Colon (tissue), 2 donors: ENCODE results near the gene KDM2B.
"Not testable (repeated sequence)": the region's sequence is repeated elsewhere in the genome, so short reads cannot be mapped to it uniquely, and the experiment has no call there.

Experiments used
- FAIRE-seq: peaks from 2 replicates; lab custom pipeline; 2012; peaks lifted over from hg19 to GRCh38; lab: Jason Lieb, UNC
- donor health status: control.
- donor health status: control.

The KDM2B gene

DNA sequence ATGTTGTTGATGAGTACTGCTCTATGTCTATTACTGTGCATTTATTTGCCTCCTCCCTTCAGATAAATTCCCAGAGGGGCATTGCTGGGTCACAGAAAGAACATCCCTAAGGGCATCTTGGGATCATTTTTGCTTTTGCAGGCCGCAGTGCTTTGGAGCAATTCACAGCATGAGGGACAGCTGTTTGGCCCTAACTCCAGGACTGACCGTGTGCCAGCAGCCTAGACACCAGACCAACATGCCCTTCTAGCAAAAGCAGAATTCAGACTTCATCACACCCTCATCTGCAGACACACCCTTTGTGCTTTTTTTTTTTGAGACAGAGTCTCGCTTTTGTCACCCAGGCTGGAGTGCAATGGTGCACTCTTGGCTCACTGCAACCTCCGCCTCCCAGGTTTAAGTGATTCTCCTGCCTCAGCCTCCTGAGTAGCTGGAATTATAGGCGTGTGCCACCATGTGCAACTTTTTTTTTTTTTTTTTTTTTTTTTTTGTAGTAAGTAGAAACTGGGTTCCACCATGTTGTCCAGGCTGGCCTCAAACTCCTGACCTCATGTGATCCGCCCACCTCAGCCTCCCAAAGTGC, 149.9 kb downstream of the KDM2B start:
- no peak for FAIRE-seq

DNA sequence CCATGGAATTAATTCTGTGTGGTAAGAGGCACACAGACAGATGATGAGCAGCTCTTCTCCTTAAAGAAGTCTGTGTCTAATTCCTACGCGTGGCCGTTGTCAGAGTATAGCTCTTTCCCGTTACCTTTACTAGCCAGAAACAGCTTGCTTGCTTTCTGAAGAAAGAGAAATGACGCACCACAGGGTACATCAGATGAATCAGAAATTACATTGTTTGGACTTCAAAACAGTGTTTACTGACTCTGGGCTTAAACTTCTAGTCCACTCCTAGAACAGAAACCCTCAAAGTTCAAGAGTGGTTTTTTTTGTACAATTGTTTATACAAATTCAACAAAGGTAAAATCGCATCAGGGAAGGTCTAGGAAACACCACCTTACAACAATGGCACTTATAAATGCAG, 151.9 kb downstream of the KDM2B start:
- no peak for FAIRE-seq

DNA sequence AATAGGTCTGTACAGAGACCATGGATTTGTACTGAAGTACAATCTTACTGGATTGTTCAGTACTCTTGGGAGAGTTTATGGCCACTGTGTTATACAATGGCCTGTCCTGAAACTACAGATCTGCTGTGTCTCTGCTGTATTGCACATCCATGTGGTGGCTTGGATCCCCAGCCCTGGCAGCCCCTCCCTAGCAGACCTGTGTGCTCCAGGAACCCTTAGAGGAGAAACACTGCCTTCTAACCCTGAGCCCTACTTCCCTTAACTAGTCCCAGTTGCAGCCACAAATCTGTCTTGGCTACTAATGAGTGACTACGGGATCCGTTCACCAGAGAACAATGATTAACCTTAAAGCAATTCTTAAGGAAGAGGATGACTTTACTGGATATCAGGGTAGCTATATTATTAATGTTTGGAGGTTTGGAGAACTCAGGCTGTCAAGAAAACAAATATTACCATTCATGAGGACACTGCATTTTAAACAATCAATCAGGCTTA, 153.2 kb downstream of the KDM2B start:
- FAIRE-seq = no peak

DNA sequence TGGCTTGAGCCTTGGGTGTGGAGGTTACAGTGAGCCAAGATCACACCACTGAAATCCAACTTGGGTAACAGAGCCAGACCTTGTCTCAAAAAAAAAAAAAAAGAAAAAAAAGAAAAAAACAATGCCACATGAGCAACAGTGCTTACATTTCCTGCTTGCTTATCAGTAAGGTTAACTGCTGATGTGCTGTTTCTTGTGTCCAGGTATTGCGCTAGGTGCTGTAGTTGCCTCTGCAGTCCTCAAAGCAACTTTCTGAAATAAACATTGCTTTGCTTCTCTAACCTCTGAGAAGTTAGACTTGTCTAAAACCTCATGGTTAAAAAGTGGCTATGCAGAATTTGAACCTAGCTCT, 156.2 kb downstream of the KDM2B start:
- no peak for FAIRE-seq

DNA sequence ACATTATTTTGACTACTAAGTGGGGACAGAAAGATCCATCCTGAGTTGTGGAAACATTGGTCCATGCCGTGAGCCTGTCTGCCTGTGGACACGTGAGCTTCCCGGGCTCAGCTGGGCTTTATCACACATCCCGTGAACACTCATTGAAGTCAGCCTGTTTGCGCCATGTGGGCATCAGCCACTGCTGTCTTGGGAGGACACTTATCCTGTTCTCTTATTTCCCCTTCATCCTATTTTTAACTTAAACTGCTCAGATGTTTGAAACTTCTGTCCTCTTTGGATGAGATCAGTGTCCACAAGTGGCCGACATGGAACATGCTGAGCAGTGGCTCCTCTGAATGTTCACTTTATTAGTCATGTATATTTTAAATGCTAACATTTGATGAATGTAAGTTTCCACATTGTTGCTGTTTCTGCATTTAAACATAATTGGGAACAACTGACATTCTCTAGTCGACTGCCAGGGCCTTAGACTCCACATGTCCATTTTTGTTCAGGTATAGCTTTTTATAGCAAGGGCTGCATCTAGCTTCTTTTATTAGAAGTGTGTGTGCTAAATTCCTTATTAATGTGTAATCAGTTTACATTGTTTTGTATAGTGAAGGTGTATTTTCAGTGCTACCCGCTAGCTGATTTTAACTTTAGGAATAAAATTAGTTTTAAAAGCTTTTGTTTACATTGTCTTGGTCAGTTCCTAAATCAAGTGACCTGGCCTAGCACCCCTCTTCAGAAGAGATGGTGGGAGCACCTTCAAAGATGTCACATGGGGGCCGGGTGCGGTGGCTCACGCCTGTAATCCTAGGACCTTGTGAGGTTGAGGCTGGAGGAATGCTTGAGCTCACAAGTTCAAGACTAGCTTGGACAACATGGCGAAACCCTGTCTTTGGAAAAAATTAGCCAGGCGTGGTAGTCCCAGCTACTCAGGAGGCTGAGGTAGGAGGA, 156.9 kb downstream of the KDM2B start:
- FAIRE-seq = no peak

DNA sequence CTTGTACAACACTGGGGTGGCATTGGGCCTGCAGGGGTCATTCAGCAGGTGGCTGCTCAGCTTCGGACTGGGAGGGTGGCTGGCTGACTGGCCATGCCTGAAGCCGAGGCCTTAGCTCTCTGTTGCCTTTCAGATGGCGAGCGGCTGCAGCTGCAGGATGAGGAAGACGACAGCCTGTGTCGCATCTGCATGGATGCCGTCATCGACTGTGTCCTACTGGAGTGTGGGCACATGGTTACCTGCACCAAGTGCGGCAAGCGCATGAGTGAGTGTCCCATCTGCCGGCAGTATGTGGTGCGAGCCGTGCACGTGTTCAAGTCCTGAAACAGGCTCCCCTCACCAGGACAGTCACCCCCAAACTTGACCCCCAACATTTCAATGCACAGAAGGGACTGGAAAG, 157.6 kb downstream of the KDM2B start:
- FAIRE-seq = no peak

DNA sequence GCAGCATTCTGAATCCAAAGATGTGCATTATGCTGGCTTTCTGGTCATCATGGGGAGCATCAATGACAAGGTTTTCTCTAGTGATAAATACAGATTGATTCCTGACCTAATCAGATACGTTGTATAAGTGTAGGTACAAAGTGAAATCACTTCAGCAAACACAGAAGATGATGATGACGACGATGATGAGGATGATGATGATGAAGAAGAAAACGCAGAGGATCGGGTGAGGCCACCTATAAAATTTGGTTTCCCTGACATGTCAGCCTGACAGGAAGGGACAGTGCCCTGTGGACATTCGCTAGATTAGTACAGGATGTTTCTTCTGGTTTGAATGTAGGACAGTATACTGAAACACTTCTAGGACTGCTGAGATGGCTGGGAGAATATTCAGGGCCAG, 160.7 kb downstream of the KDM2B start:
- no peak for FAIRE-seq

DNA sequence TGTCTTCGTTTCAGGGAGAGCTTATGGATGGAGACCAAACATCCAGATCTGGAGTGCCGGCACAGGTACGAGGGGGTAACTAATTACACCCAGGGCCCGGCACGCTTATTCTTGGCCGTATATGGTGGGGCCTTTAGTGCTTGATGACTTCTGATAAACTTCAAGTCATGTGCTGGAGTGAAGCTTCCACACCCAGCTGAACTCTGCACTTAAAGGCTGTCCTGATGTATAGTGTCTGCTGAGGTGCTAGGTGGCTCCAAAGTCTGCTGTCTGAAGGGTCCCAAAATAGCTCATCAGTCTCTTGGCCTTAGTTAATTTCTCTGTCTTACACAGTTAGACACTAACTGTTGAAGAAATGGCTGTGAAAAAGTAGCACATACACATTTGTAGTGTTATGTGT, 163.0 kb downstream of the KDM2B start:
- no peak for FAIRE-seq

DNA sequence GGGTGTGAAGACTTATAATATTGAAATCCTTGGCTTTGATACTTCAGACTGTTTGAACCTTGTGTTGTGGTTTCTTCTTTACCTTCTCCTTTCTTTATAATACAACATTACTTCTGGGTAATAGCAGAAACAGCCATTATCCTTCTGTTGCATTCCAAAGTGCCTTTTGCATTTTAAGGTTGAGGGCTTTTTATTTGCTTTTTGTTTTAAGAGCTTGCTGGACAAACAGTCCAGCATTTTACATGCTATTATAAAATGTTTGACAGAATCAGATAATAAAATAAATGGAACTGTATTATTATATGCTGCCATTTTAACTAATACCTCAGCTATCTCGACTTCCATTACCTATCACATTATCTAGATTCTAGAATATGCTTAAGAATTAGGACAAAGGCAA, 166.9 kb downstream of the KDM2B start:
- no peak for FAIRE-seq

DNA sequence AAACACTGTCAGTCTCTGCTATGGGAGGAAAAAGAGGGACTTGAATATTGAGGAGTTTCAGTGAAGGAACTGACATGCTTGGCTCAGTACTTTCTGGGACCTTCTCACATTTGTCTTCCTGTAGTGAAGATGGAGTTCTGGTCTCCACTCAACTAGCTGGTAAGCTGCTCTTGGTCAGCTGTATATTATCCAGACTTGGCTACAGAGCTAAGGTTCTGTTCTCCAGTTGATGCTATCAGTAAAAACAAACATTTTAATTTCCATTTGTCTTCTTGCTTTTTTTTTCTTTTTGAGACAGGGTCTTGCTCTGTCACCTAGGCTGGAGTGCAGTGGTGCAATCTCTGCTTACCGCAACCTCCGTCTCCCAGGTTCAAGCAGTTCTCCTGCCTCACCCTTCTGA, 175.6 kb downstream of the KDM2B start:
- FAIRE-seq = no peak

DNA sequence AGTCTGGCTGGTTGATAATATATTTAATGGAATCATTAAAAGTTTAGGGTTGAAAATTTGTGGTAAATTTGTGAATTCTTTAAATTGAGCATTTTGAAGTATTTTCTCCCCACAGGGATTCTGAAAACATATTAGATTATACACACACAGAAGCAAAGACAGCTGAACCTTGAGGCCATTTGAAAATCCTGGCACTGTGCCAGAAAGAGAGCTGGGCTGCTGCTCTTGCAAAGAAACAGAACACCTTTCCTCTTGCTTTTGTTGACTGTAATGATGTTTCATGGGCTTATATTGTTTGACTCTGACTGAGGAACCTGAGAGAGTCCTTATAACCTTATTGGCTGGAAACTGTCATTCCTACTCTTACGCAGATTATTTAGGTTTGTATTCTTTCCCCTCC, 176.1 kb downstream of the KDM2B start:
- FAIRE-seq = no peak

DNA sequence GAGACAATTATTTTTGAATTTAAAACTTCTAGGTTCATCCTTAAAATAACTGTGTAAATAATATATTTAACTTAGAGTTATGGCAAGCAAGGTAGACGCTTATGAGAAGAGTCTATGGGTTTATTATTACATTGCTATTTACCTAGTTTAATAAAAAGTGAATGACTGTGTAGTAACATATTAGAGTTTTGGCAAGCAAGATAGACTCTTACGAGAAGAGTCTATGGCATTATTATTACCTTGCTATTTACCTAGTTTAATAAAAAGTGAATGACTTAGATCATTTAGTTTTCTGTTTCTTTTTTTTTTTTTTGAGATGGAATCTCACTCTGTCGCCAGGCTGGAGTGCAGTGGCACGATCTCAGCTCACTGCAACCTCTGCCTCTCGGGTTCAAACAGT, 177.1 kb downstream of the KDM2B start:
- no peak for FAIRE-seq

DNA sequence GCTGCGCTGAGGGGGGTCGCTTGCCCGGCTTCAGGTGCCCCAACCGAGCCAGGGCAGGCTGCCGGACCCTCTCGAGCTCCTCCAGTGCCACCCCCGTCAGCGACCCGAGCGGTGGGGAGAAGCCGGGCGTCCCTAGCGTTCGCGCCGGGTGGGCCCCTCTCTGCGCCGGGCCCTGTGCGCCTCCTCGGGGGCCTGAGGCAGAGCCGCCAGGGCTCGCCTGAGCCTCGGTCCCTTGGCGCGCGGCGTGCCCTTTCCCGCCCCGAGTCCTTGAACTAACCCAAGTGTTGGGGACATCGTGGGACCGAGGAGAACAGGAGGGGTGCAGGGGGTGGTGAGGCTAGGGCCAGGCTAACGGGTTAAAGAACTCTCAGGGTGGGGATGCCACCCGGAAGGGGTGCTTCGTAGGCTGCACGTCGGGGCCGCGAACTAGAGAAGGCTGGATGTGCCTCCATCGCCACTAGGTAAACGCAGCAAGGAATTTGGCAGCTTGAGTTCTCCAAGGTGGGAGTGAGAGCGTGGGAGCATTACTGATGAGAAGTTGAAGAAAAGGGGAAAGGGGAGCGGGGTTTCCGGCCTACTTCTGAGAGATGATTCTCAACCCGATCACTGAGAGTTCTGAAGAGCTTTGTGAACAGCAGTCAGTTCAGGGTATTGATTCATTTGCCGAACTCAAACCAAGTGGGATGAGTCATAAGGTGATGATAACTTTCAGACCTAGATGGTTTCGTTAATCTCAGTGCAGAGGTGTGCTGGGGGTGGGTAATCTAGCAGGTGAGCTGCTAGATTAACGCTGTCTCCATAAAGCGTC, 180.3 kb downstream of the KDM2B start:
- no peak for FAIRE-seq

DNA sequence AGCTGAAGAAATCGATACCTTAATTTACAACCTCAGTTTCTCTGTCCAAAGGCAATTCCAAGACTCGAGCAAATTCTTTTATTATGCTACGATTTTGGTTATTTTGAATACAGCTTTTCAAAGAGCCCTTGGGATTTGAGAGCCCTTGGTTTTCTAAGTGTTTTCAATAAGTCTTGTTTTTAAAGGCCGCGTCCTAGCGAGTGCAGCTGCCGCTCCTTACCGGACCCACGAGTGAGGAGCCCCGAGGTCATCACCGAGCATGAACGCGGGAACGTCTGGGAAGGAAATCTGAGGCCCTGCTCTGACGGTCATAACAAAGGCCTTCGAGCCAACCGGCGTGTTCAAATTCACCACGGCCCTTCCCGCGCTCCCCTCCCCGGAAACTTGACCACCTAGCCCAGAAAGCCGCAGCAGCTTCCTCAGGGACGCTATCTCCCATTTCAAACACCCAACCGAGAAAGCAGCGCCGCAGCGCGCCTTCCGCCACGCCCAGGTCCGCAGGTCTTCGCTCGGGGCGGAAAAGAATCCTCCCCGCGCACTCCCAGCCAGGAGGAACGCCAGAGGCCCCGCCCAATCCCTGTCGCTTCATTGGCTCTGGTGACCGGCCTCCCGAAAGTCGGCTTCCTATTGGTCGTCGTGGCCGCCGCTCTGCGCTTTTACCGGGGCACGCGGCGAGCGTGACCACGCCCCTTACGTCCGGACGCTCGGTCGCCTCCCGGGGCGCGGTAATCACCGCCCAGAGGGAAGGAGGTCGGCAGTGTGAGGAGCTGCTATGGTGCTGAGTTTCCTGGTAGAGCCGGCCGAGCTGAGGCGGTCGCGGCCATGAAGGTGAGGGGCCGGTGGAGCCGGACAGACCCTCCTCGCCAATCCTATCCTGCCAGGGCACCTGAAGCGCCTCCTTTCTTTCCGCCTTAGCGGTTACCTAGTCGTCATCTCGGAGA, 181.2 kb downstream of the KDM2B start, which contains the start of gene RNF34:
Gene RNF34 (plus strand): TSS at position 728 of the 941 bp plus-strand sequence. CDS start 95 bp downstream, at position 823.
- FAIRE-seq = peak; percentile 60

DNA sequence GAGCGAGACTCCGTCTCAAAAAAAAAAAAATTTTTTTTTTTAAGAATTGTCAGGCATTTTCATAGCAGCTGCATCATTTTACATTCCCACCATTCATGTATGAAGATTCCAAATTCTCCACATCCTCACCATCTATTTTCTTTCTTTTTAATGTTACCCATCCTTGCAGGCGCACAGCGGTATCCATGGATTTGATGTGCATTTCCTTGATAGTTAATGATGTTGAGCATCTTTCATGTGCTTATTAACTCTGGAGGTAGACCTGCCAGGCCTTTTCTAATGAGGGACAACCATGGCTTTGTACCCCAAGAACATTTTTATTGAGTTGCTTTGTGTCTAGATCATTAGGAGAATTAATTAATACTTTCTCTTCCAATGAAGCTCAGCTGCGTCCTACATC, 182.5 kb downstream of the KDM2B start:
- no peak for FAIRE-seq

DNA sequence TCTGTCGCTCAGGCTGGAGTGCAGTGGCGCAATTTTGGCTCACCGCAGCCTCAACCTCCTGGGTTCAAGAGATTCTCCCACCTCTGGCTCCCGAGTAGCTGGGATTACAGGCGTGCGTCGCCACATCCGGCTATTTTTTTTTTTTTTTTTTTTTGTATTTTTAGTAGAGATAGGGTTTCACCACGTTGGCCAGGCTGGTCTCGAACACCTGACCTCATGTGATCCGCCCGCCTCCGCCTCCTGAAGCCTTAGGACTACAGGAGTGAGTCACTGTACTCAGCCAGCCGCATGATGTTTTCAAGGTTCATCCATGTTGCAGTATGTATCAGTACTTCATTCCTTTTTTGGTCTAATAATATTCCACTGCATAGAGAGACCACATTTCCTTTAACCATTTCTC, 183.3 kb downstream of the KDM2B start:
- no peak for FAIRE-seq

DNA sequence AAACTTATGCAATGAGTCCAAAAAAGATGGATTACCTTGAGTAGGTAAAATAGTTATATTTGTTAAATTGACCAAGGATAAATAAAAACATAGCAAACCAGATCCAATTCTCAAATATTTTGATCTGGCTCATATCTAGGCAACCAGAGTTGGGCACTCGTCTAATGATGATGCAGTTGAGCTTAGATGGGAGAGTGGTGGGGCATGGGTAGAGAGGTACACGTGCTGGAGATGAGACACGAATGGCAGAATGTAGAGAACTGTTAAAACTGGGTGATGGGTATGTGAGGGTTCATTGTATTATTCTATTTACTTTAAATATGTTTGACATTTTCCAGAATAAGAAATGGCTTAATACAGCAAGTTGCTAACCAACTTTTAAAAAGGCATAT, 188.5 kb downstream of the KDM2B start:
- FAIRE-seq = no peak

DNA sequence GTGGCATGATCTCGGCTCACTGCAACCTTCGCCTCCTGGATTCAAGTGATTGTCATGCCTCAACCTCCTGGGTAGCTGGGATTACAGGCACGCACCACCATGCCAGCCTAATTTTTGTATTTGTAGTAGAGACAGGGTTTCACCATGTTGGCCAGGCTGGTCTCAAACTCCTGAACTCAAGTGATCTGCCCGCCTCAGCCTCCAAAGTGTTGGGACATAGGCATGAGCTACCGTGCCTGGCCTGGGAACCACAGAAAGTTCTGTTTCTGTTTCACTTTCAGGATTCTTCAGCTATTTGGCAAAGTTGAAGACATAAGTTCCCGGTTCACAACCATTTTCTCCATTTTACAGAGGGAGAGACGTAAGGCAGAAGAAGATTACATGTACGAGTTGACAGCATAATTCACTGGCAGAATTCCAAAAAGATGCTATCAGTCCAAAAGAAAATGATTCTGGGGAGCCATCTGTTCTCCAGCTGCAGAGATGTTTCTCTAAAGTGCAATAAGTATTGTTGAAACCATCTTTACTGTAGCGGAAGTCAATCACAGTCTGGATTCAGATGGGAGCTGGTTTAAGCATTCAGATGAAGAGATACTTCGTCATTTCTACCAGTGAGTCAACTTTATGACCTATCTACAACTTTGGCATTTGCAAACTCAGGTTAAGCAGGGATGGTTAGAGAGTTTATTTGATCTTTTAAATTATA, 189.1 kb downstream of the KDM2B start:
- no peak for FAIRE-seq

DNA sequence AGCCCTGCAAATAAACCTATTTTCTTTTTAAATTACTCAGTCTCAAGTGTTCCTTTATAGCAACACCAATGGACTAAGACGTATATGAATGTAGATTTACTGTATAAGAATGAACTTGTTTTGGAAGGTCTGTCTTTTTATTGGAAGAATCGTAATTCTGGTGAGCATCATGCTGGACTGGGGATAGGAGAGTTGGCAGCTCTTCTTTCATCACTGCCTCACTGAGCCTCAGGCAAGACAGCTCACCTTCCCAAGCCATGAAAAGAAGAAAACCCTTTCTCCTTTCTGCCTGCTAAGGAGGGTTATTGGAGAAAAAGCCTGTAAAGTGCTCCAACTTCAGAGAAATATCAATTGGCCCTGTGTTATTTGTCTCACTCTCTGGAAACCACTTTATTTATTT, 190.0 kb downstream of the KDM2B start:
- no peak for FAIRE-seq

DNA sequence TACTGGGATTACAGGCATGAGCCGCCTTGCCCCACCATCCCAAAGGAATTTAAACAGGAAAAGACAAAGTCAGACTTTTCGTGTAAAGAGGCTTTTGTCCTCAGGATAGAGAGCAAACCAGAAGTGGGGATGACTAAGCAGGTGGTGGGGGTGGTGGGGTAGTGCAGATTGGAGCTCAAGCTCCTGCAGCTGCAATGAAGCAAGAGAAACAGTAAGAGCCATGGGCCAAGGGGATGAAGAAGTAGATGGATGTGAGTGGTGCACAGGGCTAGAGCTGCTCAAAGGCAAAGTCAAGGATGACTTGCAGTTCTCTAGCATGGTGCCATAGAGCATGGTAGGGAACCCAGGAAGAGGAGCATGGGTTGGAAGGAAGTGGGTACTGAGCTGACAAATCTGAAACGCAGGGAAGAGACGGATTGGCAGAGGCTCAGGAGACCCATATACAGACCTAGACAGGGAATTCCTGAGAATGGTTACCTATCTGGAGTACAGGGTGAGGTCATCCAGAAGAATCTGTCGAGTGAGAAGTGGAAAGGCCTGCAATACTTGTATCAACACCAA, 192.3 kb downstream of the KDM2B start:
- FAIRE-seq = no peak

DNA sequence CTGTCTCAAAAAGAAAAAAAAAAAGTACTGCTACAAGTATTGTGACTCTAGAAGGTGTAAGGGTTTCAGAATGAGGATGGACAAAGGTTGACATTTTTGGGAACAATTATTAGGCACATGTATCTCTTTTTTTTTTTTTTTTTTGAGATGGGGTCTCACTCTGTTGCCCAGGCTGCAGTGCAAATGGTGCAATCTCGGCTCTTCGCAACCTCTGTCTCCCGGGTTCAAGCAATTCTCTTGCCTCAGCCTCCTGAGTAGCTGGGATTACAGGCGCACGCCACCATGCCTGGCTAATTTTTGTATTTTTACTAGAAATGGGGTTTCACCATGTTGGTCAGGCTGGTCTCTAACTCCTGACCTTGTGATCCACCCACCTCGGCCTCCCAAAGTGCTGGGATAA, 195.9 kb downstream of the KDM2B start:
- FAIRE-seq = not testable (repeated sequence)
